ENCODE measurements around the gene PTPN23. TPM values are rescaled to one million over a fixed set of nuclear protein-coding genes. Genes with fewer than 3 reads are reported as not detected.

Gene PTPN23
- total RNA-seq, 2 donors from 2014 or later, result 28.5 to 301 TPM

DNA sequence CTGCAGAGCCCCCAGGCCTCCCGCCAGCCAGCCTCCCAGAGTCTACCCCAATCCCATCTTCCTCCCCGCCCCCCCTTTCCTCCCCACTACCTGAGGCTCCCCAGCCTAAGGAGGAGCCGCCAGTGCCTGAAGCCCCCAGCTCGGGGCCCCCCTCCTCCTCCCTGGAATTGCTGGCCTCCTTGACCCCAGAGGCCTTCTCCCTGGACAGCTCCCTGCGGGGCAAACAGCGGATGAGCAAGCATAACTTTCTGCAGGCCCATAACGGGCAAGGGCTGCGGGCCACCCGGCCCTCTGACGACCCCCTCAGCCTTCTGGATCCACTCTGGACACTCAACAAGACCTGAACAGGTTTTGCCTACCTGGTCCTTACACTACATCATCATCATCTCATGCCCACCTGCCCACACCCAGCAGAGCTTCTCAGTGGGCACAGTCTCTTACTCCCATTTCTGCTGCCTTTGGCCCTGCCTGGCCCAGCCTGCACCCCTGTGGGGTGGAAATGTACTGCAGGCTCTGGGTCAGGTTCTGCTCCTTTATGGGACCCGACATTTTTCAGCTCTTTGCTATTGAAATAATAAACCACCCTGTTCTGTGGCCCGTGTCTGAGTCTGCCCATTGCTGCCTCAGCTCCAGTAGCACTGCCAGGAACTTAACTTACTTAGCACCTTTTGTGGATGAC, 32.2 kb downstream of the PTPN23 start:
- Histone ChIP-seq H3K27ac (no peak overlapping the region), H3K36me3 (replicated peaks in 1 of 2; ENCODE audit: insufficient read depth in 1 of 2, low read depth in 2 of 2) (peaks cover 0 to 37% of the 10 kb centered on the region in 2 donors), H3K4me3 (no peak overlapping the region), H3K4me1 (no peaks in the 10 kb centered on the region), H3K9me3 (no peaks in the 10 kb centered on the region), H3K27me3 (no peaks in the 10 kb centered on the region)
- no peak for TF ChIP-seq POLR2A (IDR thresholded peaks at IDR 0.05)
- TF ChIP-seq, protein P1, sequence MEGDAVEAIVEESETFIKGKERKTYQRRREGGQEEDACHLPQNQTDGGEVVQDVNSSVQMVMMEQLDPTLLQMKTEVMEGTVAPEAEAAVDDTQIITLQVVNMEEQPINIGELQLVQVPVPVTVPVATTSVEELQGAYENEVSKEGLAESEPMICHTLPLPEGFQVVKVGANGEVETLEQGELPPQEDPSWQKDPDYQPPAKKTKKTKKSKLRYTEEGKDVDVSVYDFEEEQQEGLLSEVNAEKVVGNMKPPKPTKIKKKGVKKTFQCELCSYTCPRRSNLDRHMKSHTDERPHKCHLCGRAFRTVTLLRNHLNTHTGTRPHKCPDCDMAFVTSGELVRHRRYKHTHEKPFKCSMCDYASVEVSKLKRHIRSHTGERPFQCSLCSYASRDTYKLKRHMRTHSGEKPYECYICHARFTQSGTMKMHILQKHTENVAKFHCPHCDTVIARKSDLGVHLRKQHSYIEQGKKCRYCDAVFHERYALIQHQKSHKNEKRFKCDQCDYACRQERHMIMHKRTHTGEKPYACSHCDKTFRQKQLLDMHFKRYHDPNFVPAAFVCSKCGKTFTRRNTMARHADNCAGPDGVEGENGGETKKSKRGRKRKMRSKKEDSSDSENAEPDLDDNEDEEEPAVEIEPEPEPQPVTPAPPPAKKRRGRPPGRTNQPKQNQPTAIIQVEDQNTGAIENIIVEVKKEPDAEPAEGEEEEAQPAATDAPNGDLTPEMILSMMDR (IDR thresholded peaks at IDR 0.05), result no peak
- 83 to 87% methylated on average over 11 of the region's 12 CpGs for whole genome bisulfite sequencing, 2 donors
- intact Hi-C loops (cut with DNase I), result loop anchor here (10.0 kb wide), 1 partner anchor 382 kb away; no protein-coding TSS in a partner anchor
- DNase-seq, result no peak
- no peak for ATAC-seq

DNA sequence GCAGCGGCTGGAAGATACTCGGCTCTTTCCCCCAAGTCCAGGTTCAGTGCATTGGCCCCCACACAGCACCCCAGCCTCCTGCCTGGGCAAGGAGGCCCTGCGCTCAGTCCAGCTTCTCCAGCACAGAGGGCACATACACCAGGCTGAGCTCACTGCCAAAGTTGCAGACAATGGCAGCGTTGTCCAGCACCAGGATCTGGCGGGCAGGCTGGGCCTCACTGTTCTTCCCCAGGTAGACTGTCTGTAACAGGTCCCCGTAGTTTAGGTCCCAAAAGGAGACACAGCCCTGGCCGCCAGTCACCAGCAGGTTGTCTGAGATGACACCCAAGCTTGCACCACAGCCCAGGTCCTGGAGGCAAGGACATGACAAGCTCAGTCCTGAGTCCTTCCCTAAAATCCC, 32.9 kb downstream of the PTPN23 start:
- TF ChIP-seq POLR2A (IDR thresholded peaks at IDR 0.05), result no peak
- TF ChIP-seq, protein P1 (IDR thresholded peaks at IDR 0.05), result no peak
- DNase-seq (no peak), ATAC-seq (no peak)

DNA sequence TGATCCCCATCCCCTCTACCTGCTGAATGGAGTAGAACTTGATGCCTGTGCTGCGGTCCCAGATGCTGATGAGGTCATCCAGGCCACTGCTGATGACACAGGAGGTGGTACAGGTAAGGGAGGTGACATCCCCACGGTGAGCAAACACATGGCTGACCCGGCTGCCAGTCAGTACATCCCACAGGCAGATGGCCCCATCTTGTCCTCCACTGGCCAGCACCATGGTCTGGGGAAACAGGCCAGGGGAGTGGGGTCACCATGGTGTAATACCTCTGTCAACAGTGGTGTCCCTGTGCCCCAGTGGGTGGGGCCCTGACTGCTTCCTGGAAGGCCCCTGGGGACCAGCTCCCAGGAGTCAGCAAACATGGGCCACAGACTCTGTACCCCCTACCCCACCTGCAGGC, 33.3 kb downstream of the PTPN23 start:
- Histone ChIP-seq H3K27me3 (no peaks in the 10 kb centered on the region), H3K4me3 (no peak overlapping the region), H3K27ac (no peak overlapping the region), H3K4me1 (no peaks in the 10 kb centered on the region), H3K9me3 (no peaks in the 10 kb centered on the region), H3K36me3 (replicated peaks in 1 of 2; ENCODE audit: insufficient read depth in 1 of 2, low read depth in 2 of 2) (peaks cover 0 to 28% of the 10 kb centered on the region in 2 donors)
- no peak for TF ChIP-seq POLR2A (IDR thresholded peaks at IDR 0.05)
- TF ChIP-seq, protein P1 (IDR thresholded peaks at IDR 0.05), result no peak
- DNase-seq (no peak), ATAC-seq (no peak)
- 64 to 86% methylated on average over 1 to 3 of the region's 3 CpGs for WGBS, 2 donors
- intact Hi-C loops (cut with DNase I), result loop anchor here (10.0 kb wide), 1 partner anchor 381 kb away; no protein-coding TSS in a partner anchor

More for the DNA sequence above, 32.9 kb downstream of the PTPN23 start:
- Histone ChIP-seq H3K4me1 (no peaks in the 10 kb centered on the region), H3K36me3 (replicated peaks in 1 of 2; ENCODE audit: insufficient read depth in 1 of 2, low read depth in 2 of 2) (peaks cover 0 to 30% of the 10 kb centered on the region in 2 donors), H3K27me3 (no peaks in the 10 kb centered on the region), H3K4me3 (no peak overlapping the region), H3K9me3 (no peaks in the 10 kb centered on the region), H3K27ac (no peak overlapping the region)
- intact Hi-C loops (cut with DNase I), result loop anchor here (10.0 kb wide), 1 partner anchor 381 kb away; no protein-coding TSS in a partner anchor
- 81 to 98% methylated on average over 6 to 7 of the region's 7 CpGs for WGBS, 2 donors

DNA sequence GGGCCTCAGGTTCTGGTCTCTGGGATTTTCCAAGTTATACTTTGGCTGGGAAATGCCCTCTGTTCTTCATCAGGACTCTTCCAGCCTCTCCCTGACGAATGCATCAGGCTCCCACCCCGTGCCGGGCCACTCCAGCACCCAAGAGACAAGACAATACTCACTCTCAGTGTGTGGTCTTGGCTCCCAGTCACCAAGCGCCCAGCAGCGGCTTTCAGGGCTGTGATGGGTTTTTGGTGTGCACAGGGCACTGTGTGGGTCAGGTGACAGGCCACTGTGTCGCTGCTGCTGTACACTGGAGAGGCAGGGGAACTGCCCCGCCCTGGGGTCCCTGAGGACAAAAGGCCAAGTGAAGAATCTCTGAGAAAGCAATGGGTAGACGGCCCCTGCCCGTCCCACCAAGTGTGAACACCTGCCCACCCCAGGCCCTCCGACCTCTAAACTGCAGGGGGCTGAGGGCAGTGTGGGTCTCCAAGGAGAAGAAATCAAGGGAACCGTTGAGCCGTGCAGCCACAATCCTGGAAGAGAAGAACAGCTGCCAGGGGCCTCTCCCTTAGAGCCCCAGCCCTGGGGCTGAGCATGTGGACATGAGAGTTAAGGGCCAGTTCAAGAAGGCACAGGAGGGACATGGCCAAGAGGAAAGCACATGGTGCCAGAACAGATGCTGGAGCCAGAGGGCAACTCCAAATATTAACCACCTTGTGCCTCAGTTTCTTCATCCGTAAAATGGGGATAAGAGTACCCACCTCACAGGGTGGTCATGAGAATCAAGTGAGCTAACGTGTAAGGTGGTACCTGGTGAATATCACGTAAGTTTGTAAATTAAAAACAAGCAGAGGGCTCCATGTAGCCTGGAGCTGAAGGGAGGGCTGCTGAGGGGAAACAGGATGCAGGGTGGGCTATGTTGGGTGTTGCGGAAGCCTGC, 34.1 kb downstream of the PTPN23 start:
- Histone ChIP-seq H3K36me3 (replicated peaks in 1 of 2; ENCODE audit: insufficient read depth in 1 of 2, low read depth in 2 of 2) (peaks cover 0 to 28% of the 10 kb centered on the region in 2 donors), H3K9me3 (no peaks in the 10 kb centered on the region), H3K4me3 (no peak overlapping the region), H3K27ac (no peak overlapping the region), H3K4me1 (no peaks in the 10 kb centered on the region), H3K27me3 (no peaks in the 10 kb centered on the region)
- ATAC-seq (no peak), DNase-seq (no peak)
- TF ChIP-seq POLR2A (IDR thresholded peaks at IDR 0.05), result no peak
- TF ChIP-seq, protein P1 (IDR thresholded peaks at IDR 0.05), result no peak
- intact Hi-C loops (cut with DNase I), result loop anchor here (10.0 kb wide), 1 partner anchor 380 kb away; no protein-coding TSS in a partner anchor
- 87 to 95% methylated on average over 14 to 16 of the region's 16 CpGs for WGBS, 2 donors

Data from body of pancreas (tissue), 4 donors.